Lower leg skin (tissue), 3 donors: ENCODE results near the gene PLSCR2.

Experiments
- POLR2A ChIP-seq, 2 donors: fragments of 450-650 bp; IDR thresholded peaks; one replicate each; pipeline ENCODE4 v1.6.1; 2016 to 2017; ENCODE audit warnings: antibody characterized with exemption in 2 of 2, mild to moderate bottlenecking in 1 of 2, moderate library complexity in 1 of 2
- TF ChIP-seq, protein P1 (sequence below), 3 donors: fragments of 450-650 bp; IDR thresholded peaks; one replicate each; pipeline ENCODE4 v1.5.1; 2016; ENCODE audit warnings: antibody characterized with exemption in 3 of 3, mild to moderate bottlenecking in 3 of 3, moderate library complexity in 2 of 3

DNA sequence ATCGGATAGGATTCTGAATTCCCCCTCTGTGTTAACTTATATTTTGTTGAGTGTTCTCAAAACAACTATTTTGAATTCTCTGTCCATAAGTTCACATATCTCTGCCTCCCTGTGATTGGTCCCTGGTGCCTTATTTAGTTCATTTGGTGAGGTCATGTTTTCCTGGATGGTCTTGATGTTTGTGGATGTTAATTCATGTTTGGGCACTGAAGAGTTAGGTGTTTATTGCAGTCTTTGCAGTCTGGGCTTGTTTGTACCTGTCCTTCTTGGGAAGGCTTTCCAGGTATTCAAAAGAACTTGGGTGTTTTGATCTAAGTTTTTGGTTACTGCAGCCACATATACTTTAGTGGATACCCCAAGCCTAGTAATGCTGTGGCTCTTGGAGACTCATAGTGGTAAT lies 23.3 kb downstream of the PLSCR2 start:
- TF ChIP-seq POLR2A (IDR thresholded peaks at IDR 0.05) = no peak
- TF ChIP-seq, protein P1, sequence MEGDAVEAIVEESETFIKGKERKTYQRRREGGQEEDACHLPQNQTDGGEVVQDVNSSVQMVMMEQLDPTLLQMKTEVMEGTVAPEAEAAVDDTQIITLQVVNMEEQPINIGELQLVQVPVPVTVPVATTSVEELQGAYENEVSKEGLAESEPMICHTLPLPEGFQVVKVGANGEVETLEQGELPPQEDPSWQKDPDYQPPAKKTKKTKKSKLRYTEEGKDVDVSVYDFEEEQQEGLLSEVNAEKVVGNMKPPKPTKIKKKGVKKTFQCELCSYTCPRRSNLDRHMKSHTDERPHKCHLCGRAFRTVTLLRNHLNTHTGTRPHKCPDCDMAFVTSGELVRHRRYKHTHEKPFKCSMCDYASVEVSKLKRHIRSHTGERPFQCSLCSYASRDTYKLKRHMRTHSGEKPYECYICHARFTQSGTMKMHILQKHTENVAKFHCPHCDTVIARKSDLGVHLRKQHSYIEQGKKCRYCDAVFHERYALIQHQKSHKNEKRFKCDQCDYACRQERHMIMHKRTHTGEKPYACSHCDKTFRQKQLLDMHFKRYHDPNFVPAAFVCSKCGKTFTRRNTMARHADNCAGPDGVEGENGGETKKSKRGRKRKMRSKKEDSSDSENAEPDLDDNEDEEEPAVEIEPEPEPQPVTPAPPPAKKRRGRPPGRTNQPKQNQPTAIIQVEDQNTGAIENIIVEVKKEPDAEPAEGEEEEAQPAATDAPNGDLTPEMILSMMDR (IDR thresholded peaks at IDR 0.05) = no peak
